H9 (cell line): Measurements from ENCODE around the gene FUT9. TPM values are rescaled to one million over a fixed set of nuclear protein-coding genes. Genes with fewer than 3 reads are reported as not detected.

Source experiments
- DNase-seq: peaks from one replicate; pipeline ENCODE4 v3.0.0-alpha.2; 2017
- H2AFZ ChIP-seq: one replicate; pipeline ENCODE4 v1.6.1; 2013; ENCODE audit warnings: mild to moderate bottlenecking, low read length, control low read depth, moderate library complexity
- H2AK5ac ChIP-seq: 2 replicates; pipeline ENCODE4 v1.6.1; 2013; ENCODE audit warnings: low read length, control low read depth, mixed read lengths; ENCODE audit not compliant: insufficient read length
- H2BK120ac ChIP-seq: one replicate; pipeline ENCODE4 v1.6.1; 2013; ENCODE audit warnings: low read depth, mild to moderate bottlenecking, low read length, control low read depth, inconsistent platforms; ENCODE audit not compliant: poor library complexity, severe bottlenecking
- H2BK12ac ChIP-seq: 2 replicates; pipeline ENCODE4 v1.6.1; 2013; ENCODE audit warnings: low read length, control low read depth, mixed read lengths, low read depth; ENCODE audit not compliant: insufficient read length
- H2BK15ac ChIP-seq: 2 replicates; pipeline ENCODE4 v1.6.1; 2013; ENCODE audit warnings: low read depth, low read length, control low read depth
- H2BK20ac ChIP-seq: one replicate; pipeline ENCODE4 v1.6.1; 2013; ENCODE audit warnings: low read depth, mild to moderate bottlenecking, low read length, control low read depth, inconsistent platforms; ENCODE audit not compliant: poor library complexity, severe bottlenecking
- H2BK5ac ChIP-seq: 2 replicates; pipeline ENCODE4 v1.6.1; 2013; ENCODE audit warnings: low read length, control low read depth, mixed read lengths; ENCODE audit not compliant: insufficient read length
- H3K14ac ChIP-seq: 2 replicates; pipeline ENCODE4 v1.6.1; 2013; ENCODE audit warnings: low read length, control low read depth; ENCODE audit not compliant: insufficient read depth
- H3K18ac ChIP-seq: 2 replicates; pipeline ENCODE4 v1.6.1; 2013; ENCODE audit warnings: low read depth, mild to moderate bottlenecking, mixed read lengths, low read length, control low read depth; ENCODE audit not compliant: insufficient read length
- H3K23ac ChIP-seq: 2 replicates; pipeline ENCODE4 v1.6.1; 2013; ENCODE audit warnings: low read length, control low read depth, mixed read lengths, low read depth; ENCODE audit not compliant: insufficient read length
- H3K23me2 ChIP-seq: 2 replicates; pipeline ENCODE4 v1.6.1; 2013; ENCODE audit warnings: low read depth, mild to moderate bottlenecking, mixed read lengths, low read length, control low read depth; ENCODE audit not compliant: insufficient read length, poor library complexity, severe bottlenecking
- H3K27ac ChIP-seq: 2 replicates; pipeline ENCODE4 v1.5.1; 2013; ENCODE audit warnings: low read length, control low read depth, mixed read lengths, low read depth; ENCODE audit not compliant: insufficient read length
- H3K27me3 ChIP-seq: 2 replicates; pipeline ENCODE4 v1.6.1; 2013; ENCODE audit warnings: low read length, control low read depth, inconsistent platforms; ENCODE audit not compliant: insufficient read depth
- H3K4ac ChIP-seq: 2 replicates; pipeline ENCODE4 v1.6.1; 2013; ENCODE audit warnings: low read depth, mild to moderate bottlenecking, control low read depth, inconsistent platforms, low read length, moderate library complexity
- H3K4me1 ChIP-seq: 2 replicates; pipeline ENCODE4 v1.6.1; 2013; ENCODE audit warnings: low read length, control low read depth, inconsistent platforms; ENCODE audit not compliant: insufficient read depth
- H3K4me2 ChIP-seq: 2 replicates; pipeline ENCODE4 v1.6.1; 2013; ENCODE audit warnings: low read length, control low read depth, mixed read lengths; ENCODE audit not compliant: insufficient read length, insufficient read depth
- H3K56ac ChIP-seq: 2 replicates; pipeline ENCODE4 v1.6.1; 2013; ENCODE audit warnings: low read depth, mild to moderate bottlenecking, mixed read lengths, low read length, control low read depth; ENCODE audit not compliant: insufficient read length
- H3K79me1 ChIP-seq: 2 replicates; pipeline ENCODE4 v1.6.1; 2013; ENCODE audit warnings: low read depth, mild to moderate bottlenecking, moderate library complexity, low read length, control low read depth, inconsistent platforms; ENCODE audit not compliant: insufficient read depth, poor library complexity, severe bottlenecking
- H3K79me2 ChIP-seq: 2 replicates; pipeline ENCODE4 v1.6.1; 2013; ENCODE audit warnings: low read length, control low read depth, inconsistent platforms; ENCODE audit not compliant: insufficient read depth
- H3K9ac ChIP-seq: 2 replicates; pipeline ENCODE4 v1.6.1; 2013; ENCODE audit warnings: low read length, control low read depth, mixed read lengths; ENCODE audit not compliant: insufficient read length; ENCODE audit errors: extremely low read depth
- H3K9me3 ChIP-seq: one replicate; pipeline ENCODE4 v1.6.1; 2013; ENCODE audit warnings: low read depth, low read length, inconsistent platforms; ENCODE audit not compliant: control insufficient read depth
- H3T11ph ChIP-seq: one replicate; pipeline ENCODE4 v1.6.1; 2013; ENCODE audit warnings: mild to moderate bottlenecking, low read length, control low read depth, inconsistent platforms
- H4K20me1 ChIP-seq: one replicate; pipeline ENCODE4 v1.6.1; 2013; ENCODE audit not compliant: control insufficient read depth, insufficient read length, insufficient read depth
- H4K5ac ChIP-seq: 2 replicates; pipeline ENCODE4 v1.6.1; 2013; ENCODE audit warnings: low read depth, mild to moderate bottlenecking, mixed read lengths, low read length, control low read depth; ENCODE audit not compliant: insufficient read length
- H4K8ac ChIP-seq: replicated peaks from 2 replicates; pipeline ENCODE4 v1.6.1; 2013; ENCODE audit warnings: low read length, control low read depth, mixed read lengths, low read depth; ENCODE audit not compliant: insufficient read length
- H4K91ac ChIP-seq: 2 replicates; pipeline ENCODE4 v1.6.1; 2013; ENCODE audit warnings: low read depth, mild to moderate bottlenecking, moderate library complexity, mixed read lengths, low read length, control low read depth; ENCODE audit not compliant: insufficient read length
- H3K27ac Mint-ChIP-seq, 3 experiments: 2 replicates in 2 of 3; 3 replicates in 1 of 3; pipeline ENCODE4 v1.8.0; 2020 to 2021; ENCODE audit warnings: mixed read lengths in 3 of 3, mild to moderate bottlenecking in 1 of 3, moderate library complexity in 1 of 3
- H3K27me3 Mint-ChIP-seq: 2 replicates; pipeline ENCODE4 v1.8.0; 2021; ENCODE audit warnings: low read depth, mild to moderate bottlenecking, moderate library complexity, mixed read lengths
- H3K36me3 Mint-ChIP-seq, 3 experiments: 2 replicates in 2 of 3; 3 replicates in 1 of 3; pipeline ENCODE4 v1.8.0; 2020 to 2021; ENCODE audit warnings: low read depth in 3 of 3, mixed read lengths in 3 of 3; ENCODE audit not compliant: insufficient read depth in 1 of 3
- H3K4me1 Mint-ChIP-seq, 2 experiments: 2 replicates each; pipeline ENCODE4 v1.8.0; 2020; ENCODE audit warnings: mixed read lengths in 2 of 2
- H3K4me3 Mint-ChIP-seq, 2 experiments: 2 replicates in 1 of 2; 3 replicates in 1 of 2; pipeline ENCODE4 v1.8.0; 2020 to 2021; ENCODE audit warnings: mild to moderate bottlenecking in 2 of 2, mixed read lengths in 2 of 2, moderate library complexity in 1 of 2
- H3K9me3 Mint-ChIP-seq, 2 experiments: 2 replicates in 1 of 2; 3 replicates in 1 of 2; pipeline ENCODE4 v1.8.0; 2020; ENCODE audit warnings: mild to moderate bottlenecking in 2 of 2, mixed read lengths in 2 of 2, moderate library complexity in 1 of 2
- CTCF ChIP-seq: fragments of 200-600 bp; sonication (generic); conservative IDR thresholded peaks from 3 replicates; pipeline ENCODE4 v1.8.0; 2021; ENCODE audit warnings: antibody characterized with exemption, mild to moderate bottlenecking
- WGBS: extraction: QIAGEN DNeasy Blood & Tissue Kit; methylation state at CpG from one replicate; pipeline ENCODE4 v1.1.7; 2013; ENCODE audit warnings: missing lambda C conversion rate, low lambda C conversion rate, mixed read lengths; ENCODE audit not compliant: insufficient read length; ENCODE audit errors: extremely low coverage; 5-methylcytosine and 5-hydroxymethylcytosine counted together
- total RNA-seq: library from RNA; stranded (reverse); gene quantifications from 2 replicates; pipeline ENCODE4 v1.2.1, GENCODE V29; 2021

The FUT9 gene
- total RNA-seq, 1 experiment from 2014 or later = 1.6 TPM

- Histone ChIP-seq H3K23ac (no peak overlapping the region), H3K14ac (no peak overlapping the region), H2BK12ac (no peak overlapping the region), H3T11ph (no peak overlapping the region), H2BK20ac (no peak overlapping the region), H4K91ac (no peak overlapping the region), H3K4me2 (no peak overlapping the region), H4K5ac (no peak overlapping the region), H2BK15ac (no peak overlapping the region), H3K9me3 (no peaks in the 10 kb centered on the region), H3K27ac (no peak overlapping the region), H3K4me1 (no peaks in the 10 kb centered on the region; the same call in 1 of the 2 replicates), H4K8ac (no peak overlapping the region), H2BK5ac (no peak overlapping the region), H3K9ac (no peak overlapping the region), H3K79me1 (no peaks in the 10 kb centered on the region), H3K18ac (no peak overlapping the region), H3K79me2 (no peaks in the 10 kb centered on the region), H3K27me3 (no peaks in the 10 kb centered on the region), H2AFZ (no peak overlapping the region), H3K23me2 (no peaks in the 10 kb centered on the region), H4K20me1 (no peaks in the 10 kb centered on the region), H2BK120ac (no peak overlapping the region), H3K4ac (no peak overlapping the region), H3K56ac (no peak overlapping the region), H2AK5ac (no peak overlapping the region)
- H3K27ac Mint-ChIP-seq = no peak overlapping the region
- H3K4me1 Mint-ChIP-seq = 0 out of 4 replicates have a peak, but pooled peaks cover 0 to 2% of the 10 kb centered on the region in 2 experiments
- no peak for DNase-seq
- no CpG with 5 or more reads among the region's 2 CpGs for WGBS
- TF ChIP-seq CTCF = no peak
- H3K9me3 Mint-ChIP-seq = no peaks in the 10 kb centered on the region; a peak in 1 of 5 replicates
- no peak overlapping the region for H3K4me3 Mint-ChIP-seq
- H3K27me3 Mint-ChIP-seq = no peaks in the 10 kb centered on the region
- H3K36me3 Mint-ChIP-seq = no peaks in the 10 kb centered on the region
Measured at GRCh38 chr6:96007663-96008062, 8.1 kb upstream of the FUT9 start.
